GM23248 (cell line): ENCODE data around the gene ALPL. TPM values are rescaled to one million over a fixed set of nuclear protein-coding genes. Genes with fewer than 3 reads are reported as not detected.
"Not testable (repeated sequence)": the region's sequence is repeated elsewhere in the genome, so short reads cannot be mapped to it uniquely, and the experiment has no call there.

Experiments used
- DNase-seq: peaks from one replicate; pipeline ENCODE4 v3.0.0-alpha.2; 2015
- H2AFZ ChIP-seq: fragments of 200-600 bp; sonication (generic); 2 replicates; pipeline ENCODE4 v1.6.1; 2016; ENCODE audit warnings: antibody characterized with exemption
- H3F3A ChIP-seq: fragments of 200-600 bp; sonication (generic); 2 replicates; pipeline ENCODE4 v1.6.1; 2016; ENCODE audit warnings: mild to moderate bottlenecking, antibody characterized with exemption, mixed run types; ENCODE audit not compliant: insufficient read depth
- H3K27ac ChIP-seq: fragments of 200-600 bp; sonication (generic); 2 replicates; pipeline ENCODE4 v1.5.1; 2016; ENCODE audit warnings: mild to moderate bottlenecking
- H3K27me3 ChIP-seq: fragments of 200-600 bp; sonication (generic); replicated peaks from 2 replicates; pipeline ENCODE4 v1.6.1; 2016; ENCODE audit warnings: mild to moderate bottlenecking; ENCODE audit not compliant: insufficient read depth
- H3K36me3 ChIP-seq: fragments of 200-600 bp; sonication (generic); 2 replicates; pipeline ENCODE4 v1.6.1; 2016; ENCODE audit warnings: low read depth, mild to moderate bottlenecking
- H3K4me1 ChIP-seq: fragments of 200-600 bp; sonication (generic); 2 replicates; pipeline ENCODE4 v1.6.1; 2016; ENCODE audit warnings: mild to moderate bottlenecking; ENCODE audit not compliant: insufficient read depth
- H3K4me2 ChIP-seq: fragments of 200-600 bp; sonication (generic); one replicate; pipeline ENCODE4 v1.6.1; 2016; ENCODE audit warnings: mild to moderate bottlenecking; ENCODE audit not compliant: unreplicated experiment
- H3K4me3 ChIP-seq: fragments of 200-600 bp; sonication (generic); 2 replicates; pipeline ENCODE4 v1.5.1; 2016; ENCODE audit warnings: mild to moderate bottlenecking
- H3K79me2 ChIP-seq: fragments of 200-600 bp; sonication (generic); 2 replicates; pipeline ENCODE4 v1.6.1; 2016; ENCODE audit warnings: mild to moderate bottlenecking; ENCODE audit not compliant: insufficient read depth
- H3K9ac ChIP-seq: fragments of 200-600 bp; sonication (generic); 2 replicates; pipeline ENCODE4 v1.6.1; 2016; ENCODE audit warnings: mild to moderate bottlenecking
- H3K9me2 ChIP-seq: fragments of 200-600 bp; sonication (generic); 2 replicates; pipeline ENCODE4 v1.6.1; 2016; ENCODE audit warnings: mixed run types, mild to moderate bottlenecking, moderate library complexity; ENCODE audit not compliant: insufficient read depth
- H3K9me3 ChIP-seq: fragments of 200-600 bp; sonication (generic); one replicate; pipeline ENCODE4 v1.6.1; 2017; ENCODE audit warnings: low read depth
- H4K20me1 ChIP-seq: fragments of 200-600 bp; sonication (generic); 2 replicates; pipeline ENCODE4 v1.6.0; 2016; ENCODE audit not compliant: insufficient read depth
- EZH2 ChIP-seq: fragments of 200-600 bp; sonication (generic); IDR thresholded peaks from 2 replicates; pipeline ENCODE4 v1.6.1; 2018; ENCODE audit warnings: antibody characterized with exemption, mild to moderate bottlenecking; ENCODE audit not compliant: insufficient read depth, poor library complexity, severe bottlenecking
- EZH2phosphoT487 ChIP-seq: fragments of 200-600 bp; sonication (generic); IDR thresholded peaks from 2 replicates; pipeline ENCODE4 v1.6.1; 2018; ENCODE audit warnings: antibody characterized with exemption, moderate library complexity, mild to moderate bottlenecking, low read depth; ENCODE audit not compliant: insufficient read depth
- WGBS, 2 experiments: methylation state at CpG; one replicate each; pipeline ENCODE4 v1.1.6; 2015 to 2017; ENCODE audit warnings: low lambda C conversion rate in 2 of 2, low coverage in 1 of 2; ENCODE audit errors: missing lambda C conversion rate in 2 of 2; 5-methylcytosine and 5-hydroxymethylcytosine counted together
- in situ Hi-C: fragments of 300-500 bp; cut with MboI; formaldehyde crosslinking; loops from 2 replicates; pipeline ENCODE4 v1.15.0; 2020
- polyA plus RNA-seq: library from polyadenylated mRNA; unstranded; fragments of >200 nt; fragmentation: Nextera tagmentation; extraction: Ambion mirVana; gene quantifications from 2 replicates; pipeline ENCODE4 v1.2.1, GENCODE V29; 2016
- total RNA-seq: library from RNA; depleted of rRNA; stranded (reverse); fragments of >200 nt; shearing (Covaris generic); gene quantifications from 2 replicates; pipeline ENCODE4 v1.2.3, GENCODE V29; 2014

ALPL gene
- total and polyA plus RNA-seq, 2 experiments from 2014 or later: 0.95 TPM; not detected in 1

DNA sequence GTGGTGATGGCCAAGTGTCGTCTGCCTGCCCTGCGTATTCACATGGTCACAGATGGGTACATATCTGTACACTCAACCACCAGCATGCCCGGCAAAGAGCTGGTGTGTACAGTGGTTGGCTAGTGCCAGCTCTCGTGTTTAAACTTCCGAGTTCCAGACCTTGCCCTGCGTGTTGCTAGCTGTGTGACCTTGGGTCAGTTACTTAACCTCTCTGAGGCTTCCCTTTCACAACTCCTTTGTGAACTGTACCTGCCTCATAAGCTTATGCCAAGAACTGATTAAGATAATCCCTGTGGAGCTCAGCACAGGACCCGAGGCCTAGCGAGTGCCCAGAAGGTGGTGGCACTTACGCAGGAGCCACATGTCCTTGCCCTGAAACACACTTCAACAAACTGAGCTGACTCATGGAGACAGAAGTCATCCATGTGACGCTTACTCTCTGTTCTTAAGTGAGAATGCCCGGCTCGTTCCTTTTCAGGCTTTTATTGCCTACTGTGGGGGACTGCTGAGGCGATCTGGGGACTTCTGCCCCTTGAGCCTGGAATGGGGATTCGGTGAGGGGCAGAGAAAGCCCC is 55.4 kb downstream of the ALPL start:
- Histone ChIP-seq H3K4me1 (peaks cover 13% of the 10 kb centered on the region; the same call in 1 of the 2 replicates), H3K9ac (no peak overlapping the region), H2AFZ (no peak overlapping the region), H3K4me3 (no peak overlapping the region), H3K36me3 (no peaks in the 10 kb centered on the region), H3K27ac (no peak overlapping the region), H3K79me2 (no peaks in the 10 kb centered on the region), H3F3A (no peaks in the 10 kb centered on the region; the same call in 1 of the 2 replicates), H3K9me2 (no peaks in the 10 kb centered on the region), H4K20me1 (no peaks in the 10 kb centered on the region), H3K4me2 (no peak overlapping the region), H3K9me3 (no peaks in the 10 kb centered on the region), H3K27me3 (peaks cover 13% of the 10 kb centered on the region; the same call in 1 of the 2 replicates)
- peak; percentile 50 for DNase-seq
- TF ChIP-seq EZH2phosphoT487: no peak
- in situ Hi-C loops: no loop called here
- WGBS, 2 experiments: 87 to 89% methylated on average over 14 of the region's 14 CpGs

DNA sequence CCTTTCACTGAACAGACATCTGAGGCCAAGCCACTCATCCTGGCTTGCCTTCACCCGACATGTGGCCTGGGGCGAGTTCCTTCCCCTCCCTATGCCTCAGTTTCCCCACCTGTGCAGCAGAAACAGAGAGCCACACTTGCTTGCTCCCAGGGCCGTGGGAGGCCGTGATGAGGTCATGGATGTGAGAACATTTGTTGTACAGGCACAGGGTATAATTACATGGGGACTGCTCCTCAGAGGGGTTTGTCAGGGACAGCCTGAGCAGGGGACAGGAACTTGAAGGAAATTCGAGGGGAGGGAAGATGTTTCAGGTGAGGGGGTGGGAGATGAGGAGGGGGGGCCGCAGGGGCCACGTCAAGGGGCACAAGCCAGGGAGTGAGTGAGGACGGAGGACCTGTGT is 56.1 kb downstream of the ALPL start:
- no peak for TF ChIP-seq EZH2phosphoT487
- no peak for TF ChIP-seq EZH2
- H3K4me1 ChIP-seq: peaks cover 13% of the 10 kb centered on the region; the same call in 1 of the 2 replicates
- WGBS, 2 experiments: 46 to 65% methylated on average over 5 to 8 of the region's 8 CpGs
- no peak for DNase-seq
- in situ Hi-C loops: no loop called here
- no peaks in the 10 kb centered on the region; the same call in 1 of the 2 replicates for H3F3A ChIP-seq
- no peaks in the 10 kb centered on the region for H4K20me1 ChIP-seq
- no peaks in the 10 kb centered on the region for H3K36me3 ChIP-seq
- H3K4me2 ChIP-seq: no peak overlapping the region
- H3K9me3 ChIP-seq: no peaks in the 10 kb centered on the region
- no peak overlapping the region for H3K27ac ChIP-seq
- H2AFZ ChIP-seq: no peak overlapping the region
- H3K27me3 ChIP-seq: peaks cover 7% of the 10 kb centered on the region; the same call in 1 of the 2 replicates
- no peak overlapping the region for H3K9ac ChIP-seq
- H3K4me3 ChIP-seq: no peak overlapping the region
- H3K79me2 ChIP-seq: no peaks in the 10 kb centered on the region
- H3K9me2 ChIP-seq: no peaks in the 10 kb centered on the region

GRCh38 chr1:21566361-21566760 is 57.1 kb downstream of the ALPL start:
- H3K4me2 ChIP-seq, H3K4me3 ChIP-seq, H3F3A ChIP-seq, in situ Hi-C loops, DNase-seq, H3K9me3 ChIP-seq, H3K27ac ChIP-seq, H3K27me3 ChIP-seq, H3K9me2 ChIP-seq, H3K9ac ChIP-seq, H4K20me1 ChIP-seq, H2AFZ ChIP-seq, H3K79me2 ChIP-seq, H3K36me3 ChIP-seq: not testable (repeated sequence)
- peaks cover 13% of the 10 kb centered on the region; the same call in 1 of the 2 replicates for H3K4me1 ChIP-seq
- WGBS, 2 experiments: 90 to 95% methylated on average over 15 of the region's 15 CpGs

DNA sequence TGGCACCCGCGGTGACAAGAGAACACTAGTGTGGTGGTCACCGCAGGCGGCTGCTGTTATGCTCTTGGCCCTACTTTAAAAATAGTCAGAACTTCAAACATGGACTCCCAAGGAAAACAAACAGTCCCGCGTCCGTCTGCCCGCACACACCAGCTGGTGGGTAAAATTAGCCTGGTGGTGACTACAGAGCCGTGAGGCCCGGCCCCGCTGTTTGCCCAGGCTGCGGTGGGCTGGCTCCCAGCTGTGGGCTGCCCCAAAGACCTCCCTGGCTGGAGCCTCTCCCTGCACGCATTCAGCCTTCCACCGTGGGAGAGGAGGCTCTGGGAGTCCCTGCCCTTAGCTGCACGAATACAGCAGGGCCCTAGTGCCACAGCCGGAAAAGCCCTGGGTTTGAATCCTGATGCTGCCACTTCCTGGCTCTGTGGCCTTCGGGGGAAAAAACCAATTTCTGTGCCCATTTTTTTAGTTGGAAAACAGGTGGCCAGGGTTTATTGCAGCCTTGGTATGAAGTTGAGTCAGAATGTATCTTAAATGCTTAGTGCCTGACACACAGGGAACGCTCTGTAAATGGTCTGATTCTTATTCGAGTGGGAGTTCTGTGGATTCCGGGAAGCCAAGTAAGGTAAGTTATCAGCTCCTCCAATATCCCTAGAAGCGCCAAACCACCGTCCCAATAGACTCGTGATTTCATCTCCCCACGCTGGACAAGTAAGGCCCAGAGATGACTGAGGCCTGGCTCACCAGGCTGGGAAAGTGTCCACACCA is 58.2 kb downstream of the ALPL start:
- peaks cover 13% of the 10 kb centered on the region; the same call in 1 of the 2 replicates for H3K4me1 ChIP-seq

More for the DNA sequence above, 58.2 kb downstream of the ALPL start:
- H3K27me3 ChIP-seq: no peaks in the 10 kb centered on the region
- in situ Hi-C loops: no loop called here
- H3K27ac ChIP-seq: peak overlapping the region; percentile 23; the same call in 1 of the 2 replicates
- H3K4me2 ChIP-seq: no peak overlapping the region
- H3F3A ChIP-seq: no peaks in the 10 kb centered on the region; the same call in 1 of the 2 replicates
- DNase-seq: peak; percentile 89
- H2AFZ ChIP-seq: no peak overlapping the region
- no peaks in the 10 kb centered on the region for H3K9me2 ChIP-seq
- TF ChIP-seq EZH2phosphoT487 (no peak), EZH2 (no peak)
- WGBS, 2 experiments: 67% methylated on average over 24 of the region's 24 CpGs
- H3K36me3 ChIP-seq: no peaks in the 10 kb centered on the region
- H3K79me2 ChIP-seq: no peaks in the 10 kb centered on the region
- no peaks in the 10 kb centered on the region for H4K20me1 ChIP-seq
- no peak overlapping the region for H3K9ac ChIP-seq
- no peaks in the 10 kb centered on the region for H3K9me3 ChIP-seq
- no peak overlapping the region for H3K4me3 ChIP-seq
